ENCODE results near the gene SOST.
"Not testable (repeated sequence)": the region's sequence is repeated elsewhere in the genome, so short reads cannot be mapped to it uniquely, and the experiment has no call there.

The SOST gene

DNA sequence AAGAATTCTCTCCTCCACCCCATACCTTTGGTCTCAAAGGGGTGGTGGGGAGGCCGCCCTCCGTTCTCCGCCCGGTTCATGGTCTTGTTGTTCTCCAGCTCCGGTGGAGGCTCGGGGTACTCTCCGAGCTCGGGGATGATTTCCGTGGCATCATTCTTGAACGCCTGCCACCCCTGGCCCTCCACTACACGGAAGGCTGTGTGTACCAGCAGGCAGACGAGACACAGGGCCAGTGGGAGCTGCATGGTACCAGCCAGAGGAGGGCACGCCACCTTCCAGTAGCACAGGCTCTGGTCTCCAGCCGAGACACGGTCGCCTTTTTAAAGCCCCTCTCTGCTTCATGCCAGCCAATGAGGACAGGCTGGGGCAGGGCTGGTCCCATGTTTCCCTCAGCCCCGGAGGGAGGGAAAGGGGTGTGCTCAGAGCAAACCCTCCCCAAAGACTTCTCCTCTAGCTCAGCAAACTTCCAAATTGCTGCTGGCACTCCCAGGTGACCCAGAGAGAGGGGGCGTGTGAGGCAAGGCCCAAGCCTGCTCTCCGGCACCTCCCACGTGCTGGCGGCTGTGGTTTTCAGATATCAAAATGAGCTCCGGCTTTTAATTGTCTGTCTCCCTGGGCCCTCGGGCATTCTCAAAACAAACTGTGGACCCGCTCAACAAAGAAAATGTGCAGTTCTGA lies at the start of gene SOST:
TSS of gene SOST (minus strand) at position 295 of the 678 bp plus-strand sequence. CDS start at position 245, 50 bp downstream.
- no peak for DNase-seq (ENCODE audit: low read depth in 2 of 2)

DNA sequence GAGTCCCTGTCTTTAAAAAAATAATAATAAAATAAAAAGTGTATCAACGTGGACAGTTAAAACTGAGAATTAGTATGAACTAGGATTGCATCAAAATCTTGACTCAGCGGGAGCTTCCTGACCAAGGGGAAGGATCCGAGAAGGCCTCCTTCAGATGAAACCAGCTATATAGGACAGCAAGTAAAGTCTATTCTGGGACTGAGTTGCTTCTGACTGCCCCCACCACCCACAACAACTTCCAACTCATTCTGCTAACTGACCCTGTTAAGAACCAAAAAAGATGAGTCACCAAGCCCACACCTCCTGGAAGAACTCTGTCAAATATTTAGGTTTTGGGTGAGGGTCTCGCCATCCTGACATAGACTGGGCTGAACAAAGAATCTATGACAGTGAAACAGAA lies 49.5 kb upstream of the SOST start:
- DNase-seq (ENCODE audit: low read depth in 2 of 2) = no peak

DNA sequence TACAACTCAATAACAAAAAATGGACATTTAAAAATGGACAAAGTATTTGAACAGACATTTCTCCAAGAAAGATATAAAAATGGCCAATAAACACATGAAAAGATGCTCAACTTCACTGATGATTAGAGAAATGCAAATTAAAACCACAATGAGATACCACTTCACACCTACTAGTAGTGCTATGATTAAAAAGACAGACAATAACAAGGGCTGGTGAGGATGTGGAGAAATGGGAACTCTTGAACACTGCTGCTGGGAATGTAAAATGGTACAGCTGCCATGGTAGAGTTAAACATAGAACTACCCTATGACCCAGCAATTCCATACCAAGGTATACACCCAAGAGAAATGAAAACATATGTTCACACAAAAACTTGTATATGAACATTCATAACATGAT lies 46.5 kb upstream of the SOST start:
- no peak for DNase-seq (ENCODE audit: low read depth in 2 of 2)

DNA sequence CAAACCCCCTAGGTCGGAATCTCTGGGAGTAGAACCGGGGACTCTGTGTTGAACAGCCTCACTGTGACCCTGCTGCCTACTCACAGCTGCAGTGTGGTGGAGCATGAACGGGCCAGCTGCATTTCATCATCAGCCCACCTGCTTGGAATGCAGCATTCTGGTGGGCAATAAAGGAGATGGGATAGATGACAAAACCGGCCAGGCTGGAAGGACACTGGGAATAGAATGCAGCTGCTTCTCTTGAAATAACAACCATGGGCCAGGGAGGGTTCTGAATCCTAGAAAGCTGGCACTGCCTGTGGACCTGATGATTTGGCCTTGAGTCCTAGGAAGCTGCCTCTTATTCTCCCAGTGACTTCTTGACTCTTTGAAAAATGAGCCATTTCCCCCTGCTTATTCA lies 45.2 kb upstream of the SOST start:
- DNase-seq (ENCODE audit: low read depth in 2 of 2) = no peak

DNA sequence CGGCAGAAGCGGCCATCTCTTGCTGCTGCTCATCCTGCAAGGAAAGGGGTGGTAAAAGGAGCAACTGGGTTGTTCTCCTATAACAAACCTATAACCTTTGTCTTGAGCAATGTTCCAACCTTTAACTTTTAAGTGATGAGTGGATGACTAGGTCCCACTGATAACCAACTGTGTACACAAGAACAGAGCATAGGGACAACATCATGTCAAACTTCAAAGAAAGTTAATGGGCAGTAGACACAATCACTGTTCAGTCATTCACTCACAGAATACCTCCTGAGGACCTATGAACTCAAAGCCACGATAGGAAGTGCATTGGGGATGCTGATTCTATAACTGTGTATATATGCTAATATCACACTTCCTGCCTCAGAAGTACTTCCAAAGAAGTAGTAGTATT lies 43.3 kb upstream of the SOST start:
- DNase-seq (ENCODE audit: low read depth in 2 of 2) = no peak

DNA sequence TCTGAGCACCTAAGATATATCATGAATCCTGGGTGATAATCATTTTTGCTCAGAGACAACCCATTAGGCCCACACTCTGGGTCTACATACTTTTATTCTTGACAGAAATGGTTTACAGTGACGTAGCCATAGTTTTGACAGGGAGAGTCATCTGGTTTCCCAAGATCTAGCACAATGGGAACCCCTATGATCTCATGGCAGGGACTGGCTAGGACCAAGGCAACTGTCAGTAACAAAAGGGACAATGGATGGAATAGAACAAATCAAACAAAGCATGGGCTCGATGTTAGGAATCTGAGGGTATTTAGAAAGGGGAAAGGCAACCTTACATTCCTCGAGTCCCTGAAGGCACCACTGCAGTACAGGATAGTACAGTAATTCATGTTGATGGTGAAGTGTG lies 42.1 kb upstream of the SOST start:
- DNase-seq (ENCODE audit: low read depth in 2 of 2) = no peak

DNA sequence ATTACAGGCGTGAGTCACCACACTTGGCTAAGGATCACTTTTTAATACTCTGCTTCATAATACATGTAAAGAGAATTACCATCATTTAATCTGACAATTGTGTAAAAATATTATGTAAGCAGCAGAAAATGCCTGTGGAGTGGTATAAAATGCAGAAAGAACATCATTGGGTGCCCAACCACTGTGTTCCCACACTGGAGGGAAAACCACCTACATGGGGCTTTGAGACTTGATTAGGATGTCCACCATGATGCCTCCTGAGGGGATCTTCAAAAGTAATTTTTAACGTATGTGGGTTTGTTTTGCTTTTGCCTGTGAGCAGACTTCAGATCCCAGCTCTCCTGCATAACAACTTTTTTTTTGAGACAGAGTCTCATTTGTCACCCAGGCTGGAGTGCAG lies 40.5 kb upstream of the SOST start:
- no peak for DNase-seq (ENCODE audit: low read depth in 2 of 2)

DNA sequence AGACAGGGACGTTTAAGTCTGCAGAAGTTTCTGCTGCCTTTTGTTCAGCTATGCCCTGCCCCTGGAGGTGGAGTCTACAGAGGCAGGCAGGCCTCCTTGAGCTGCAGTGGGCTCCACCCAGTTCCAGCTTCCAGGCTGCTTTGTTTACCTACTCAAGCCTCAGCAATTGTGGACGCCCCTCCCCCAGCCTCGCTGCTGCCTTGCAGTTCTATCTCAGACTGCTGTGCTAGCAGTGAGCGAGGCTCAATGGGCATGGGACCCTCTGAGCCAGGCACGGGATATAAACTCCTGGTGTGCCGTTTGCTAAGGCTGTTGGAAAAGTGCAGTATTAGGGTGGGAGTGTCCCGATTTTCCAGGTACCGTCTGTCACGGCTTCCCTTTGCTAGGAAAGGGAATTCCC lies 39.4 kb upstream of the SOST start:
- not testable (repeated sequence) for DNase-seq (ENCODE audit: low read depth in 2 of 2)

DNA sequence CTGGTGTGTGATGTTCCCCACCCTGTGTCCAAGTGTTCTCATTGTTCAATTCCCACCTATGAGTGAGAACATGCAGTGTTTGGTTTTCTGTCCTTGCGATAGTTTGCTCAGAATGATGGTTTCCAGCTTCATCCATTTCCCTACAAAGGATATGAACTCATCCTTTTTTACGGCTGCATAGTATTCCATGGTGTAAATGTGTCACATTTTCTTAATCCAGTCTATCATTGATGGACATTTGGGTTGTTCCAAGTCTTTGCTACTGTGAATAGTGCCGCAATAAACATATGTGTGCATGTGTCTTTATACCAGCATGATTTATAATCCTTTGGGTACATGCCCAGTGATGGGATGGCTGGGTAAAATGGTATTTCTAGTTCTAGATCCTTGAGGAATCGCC lies 34.1 kb upstream of the SOST start:
- DNase-seq (ENCODE audit: low read depth in 2 of 2) = not testable (repeated sequence)

DNA sequence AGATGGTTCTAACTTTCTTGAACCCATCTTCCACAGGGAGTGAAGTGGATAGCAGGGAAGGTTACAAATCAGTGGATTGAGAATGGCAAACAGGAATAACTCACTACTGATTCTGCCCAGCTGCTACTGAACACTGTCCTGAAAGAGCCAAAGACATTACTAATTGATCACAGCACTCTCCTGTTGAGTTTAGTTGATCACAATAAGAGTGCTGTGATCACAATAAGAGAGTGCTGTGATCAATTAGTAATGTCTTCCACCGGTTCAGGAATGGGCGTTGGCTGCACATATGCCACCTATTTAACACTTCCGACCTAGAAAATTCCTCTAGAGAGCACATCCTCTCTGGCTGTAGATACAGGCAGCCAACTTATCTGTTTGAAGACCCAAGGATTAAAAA lies 33.0 kb upstream of the SOST start:
- no peak for DNase-seq (ENCODE audit: low read depth in 2 of 2)

DNA sequence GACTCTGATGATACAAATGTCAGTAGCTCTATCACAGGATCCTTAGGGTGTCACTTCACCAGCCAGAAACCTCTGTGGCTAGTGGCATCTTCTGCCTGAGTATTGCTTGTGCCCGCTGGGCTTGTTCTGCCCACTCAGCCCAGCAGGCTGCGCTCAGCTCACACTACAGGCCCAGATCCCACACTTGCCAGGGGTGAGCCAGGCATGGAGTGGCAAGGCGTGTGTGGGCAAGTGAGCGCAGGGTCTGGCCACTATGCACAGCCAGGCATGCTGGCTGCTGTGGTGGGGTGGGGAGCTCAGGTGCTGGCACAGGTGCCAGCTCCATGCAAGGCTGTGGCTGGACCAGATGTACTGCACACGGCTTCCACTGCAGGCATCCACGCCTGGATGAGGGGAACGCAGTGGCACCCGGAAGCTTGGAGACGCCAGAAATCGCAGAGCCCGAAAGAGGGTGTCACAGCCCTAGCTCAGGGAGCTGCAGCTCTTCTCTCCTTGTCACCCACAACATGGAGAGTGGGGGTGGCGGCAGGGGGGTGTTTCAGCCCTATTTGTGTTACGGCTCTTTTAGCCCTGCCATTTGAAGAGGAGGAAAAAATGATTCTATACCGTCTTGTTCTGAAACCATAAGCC lies 31.8 kb upstream of the SOST start:
- DNase-seq (ENCODE audit: low read depth in 2 of 2) = no peak

DNA sequence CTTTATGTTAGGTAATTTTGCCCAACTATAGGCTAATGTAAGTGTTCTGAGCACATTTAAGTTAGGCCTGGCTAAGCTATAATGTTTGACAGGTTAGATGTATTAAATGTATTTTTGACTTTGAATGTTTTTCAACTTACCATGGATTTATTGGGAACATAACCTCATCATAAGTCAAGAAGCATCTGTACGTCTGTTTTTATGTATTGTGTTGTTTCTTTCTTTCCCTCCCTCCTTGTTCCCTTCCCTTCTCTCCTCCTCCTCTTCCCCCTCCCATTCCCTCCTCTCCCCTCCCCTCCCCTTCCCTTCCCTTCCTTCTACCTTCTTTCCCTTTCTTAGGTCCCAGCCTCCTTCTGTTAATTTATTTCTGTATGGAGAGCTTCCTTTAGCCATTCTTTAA lies 30.9 kb upstream of the SOST start:
- DNase-seq (ENCODE audit: low read depth in 2 of 2) = no peak

DNA sequence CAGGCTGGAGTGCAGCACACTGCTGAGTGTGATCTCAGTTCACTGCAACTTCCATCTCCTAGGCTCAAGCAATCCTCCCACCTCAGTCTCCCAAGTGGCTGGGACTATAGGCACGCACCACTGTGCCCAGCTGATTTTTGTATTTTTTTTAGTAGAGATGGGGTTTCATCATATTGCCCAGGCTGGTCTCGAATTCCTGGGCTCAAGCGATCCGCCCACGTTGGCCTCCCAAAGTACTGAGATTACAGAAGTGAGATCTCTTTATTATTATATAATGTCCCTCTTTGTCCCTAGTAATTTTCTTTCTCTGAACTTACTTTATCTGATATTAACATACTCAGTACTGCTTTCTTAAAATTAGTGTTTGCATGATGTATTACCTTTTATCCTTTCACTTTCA lies 29.9 kb upstream of the SOST start:
- DNase-seq (ENCODE audit: low read depth in 2 of 2) = no peak

DNA sequence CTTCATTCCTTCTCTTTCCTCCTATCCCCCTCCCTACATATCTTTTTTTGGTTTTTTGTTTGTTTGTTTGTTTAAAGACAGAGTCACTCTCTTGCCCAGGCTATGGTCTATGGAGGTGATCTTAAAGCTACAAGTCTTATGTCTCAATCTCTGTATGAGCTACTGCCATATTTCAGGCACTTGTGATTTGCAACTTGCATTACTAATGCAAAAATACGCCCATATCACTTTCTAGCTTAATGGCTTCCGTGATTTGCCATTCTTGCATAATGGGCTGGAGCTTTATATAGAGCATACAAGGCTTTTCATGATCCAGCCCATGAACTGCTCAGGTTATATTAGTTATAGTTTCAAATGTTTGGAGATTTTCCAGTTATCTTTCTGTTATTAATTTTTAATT lies 29.1 kb upstream of the SOST start:
- DNase-seq (ENCODE audit: low read depth in 2 of 2) = no peak

DNA sequence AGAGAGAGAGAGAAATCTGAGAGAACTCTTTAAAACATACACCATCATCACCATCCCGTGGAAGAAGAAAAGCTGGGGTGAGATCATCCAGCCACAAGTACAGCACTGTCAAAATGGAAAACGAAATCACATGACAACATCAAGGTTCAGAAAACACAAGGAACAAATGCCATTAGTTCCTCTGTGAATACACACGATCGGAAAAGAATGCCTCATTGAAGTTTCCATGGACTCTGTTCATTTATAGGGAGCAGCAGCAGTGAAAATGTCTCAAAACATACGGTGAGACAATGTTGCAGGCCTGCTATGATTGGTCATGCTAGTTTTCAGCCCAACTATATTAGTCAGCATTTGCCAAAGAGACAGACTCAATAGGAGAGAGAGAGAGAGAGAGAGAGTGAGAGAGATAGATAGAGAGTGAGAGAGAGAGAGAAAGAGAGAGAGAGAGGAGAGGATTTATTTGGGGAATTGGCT lies 26.1 kb upstream of the SOST start:
- no peak for DNase-seq (ENCODE audit: low read depth in 2 of 2)

DNA sequence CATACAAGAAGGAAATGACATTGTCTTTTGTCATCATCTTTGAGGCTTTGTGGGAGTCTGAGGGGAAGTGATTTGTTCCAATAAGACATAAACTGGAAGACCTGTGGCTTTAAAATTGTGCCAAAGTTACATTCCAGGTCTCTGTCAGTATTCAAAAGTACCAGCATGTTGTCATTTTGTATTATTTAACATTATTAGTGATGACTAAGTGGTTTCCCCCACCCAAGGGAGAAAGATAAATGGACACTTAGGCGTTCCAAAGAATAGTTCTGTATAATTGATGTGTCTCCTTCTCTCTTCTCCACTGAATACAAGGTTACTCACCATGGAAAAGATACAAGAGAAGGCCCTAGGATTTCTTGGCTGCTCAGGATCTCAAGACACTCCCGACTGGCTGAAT lies 25.5 kb upstream of the SOST start:
- no peak for DNase-seq (ENCODE audit: low read depth in 2 of 2)

DNA sequence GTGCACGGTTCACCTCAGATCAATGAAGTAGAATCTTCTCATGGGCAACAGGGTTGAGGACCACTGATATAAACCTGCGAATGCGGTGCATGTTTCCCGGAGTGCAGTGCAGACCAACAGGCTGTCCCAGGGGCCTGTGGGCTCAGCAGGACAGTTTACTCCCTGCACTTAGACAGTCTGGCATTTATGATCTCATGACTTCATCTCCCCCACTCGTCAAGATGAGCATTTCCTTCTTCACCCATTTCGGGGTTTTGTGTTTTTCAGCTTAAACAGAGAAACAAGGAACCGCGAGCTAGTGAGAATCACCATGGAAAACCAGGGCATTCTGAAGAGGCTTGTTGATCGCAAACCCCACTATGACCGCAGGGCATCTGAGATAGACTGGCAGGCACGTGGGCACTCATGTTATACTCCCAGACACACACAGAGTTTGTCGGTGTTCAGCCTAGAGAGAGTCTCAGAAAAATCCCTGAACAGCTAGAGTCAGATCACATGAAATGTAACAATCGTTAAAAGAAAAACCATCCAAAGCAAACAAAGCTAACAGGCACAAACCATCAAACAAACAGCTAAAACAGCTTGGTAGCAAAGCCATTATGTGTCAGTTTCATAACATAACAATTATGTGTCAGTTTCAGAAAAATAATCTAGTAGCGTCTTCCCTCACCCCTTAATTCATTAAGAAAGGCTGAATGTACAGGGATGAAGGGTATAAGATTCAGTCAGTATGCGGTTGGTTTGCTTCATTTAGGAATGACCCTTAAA lies 24.5 kb upstream of the SOST start:
- no peak for DNase-seq (ENCODE audit: low read depth in 2 of 2)

DNA sequence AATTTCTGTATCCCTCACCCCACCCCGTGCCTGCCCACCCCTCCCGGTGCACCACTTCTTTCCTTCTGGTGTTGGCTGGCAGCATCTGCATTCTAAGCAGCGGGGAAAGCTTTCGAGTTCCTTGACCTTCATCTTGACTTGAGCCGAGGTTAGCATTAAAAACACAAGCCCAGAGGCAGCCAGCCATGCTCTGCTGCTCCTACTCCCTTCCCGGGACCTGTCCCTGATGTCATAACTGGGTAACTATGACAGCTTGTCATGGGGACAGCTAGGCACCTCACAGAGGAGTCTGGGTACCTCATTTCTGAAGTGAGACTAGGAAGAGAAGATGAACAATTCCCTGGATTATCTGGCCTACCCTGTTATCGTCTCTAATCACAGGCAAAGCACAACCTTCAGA lies 21.5 kb upstream of the SOST start, which contains the start of gene CFAP97D1:
TSS of gene CFAP97D1 (plus strand) at position 301 of the 400 bp plus-strand sequence. CDS start at position 329, 28 bp downstream.
- DNase-seq (ENCODE audit: low read depth in 2 of 2) = no peak

DNA sequence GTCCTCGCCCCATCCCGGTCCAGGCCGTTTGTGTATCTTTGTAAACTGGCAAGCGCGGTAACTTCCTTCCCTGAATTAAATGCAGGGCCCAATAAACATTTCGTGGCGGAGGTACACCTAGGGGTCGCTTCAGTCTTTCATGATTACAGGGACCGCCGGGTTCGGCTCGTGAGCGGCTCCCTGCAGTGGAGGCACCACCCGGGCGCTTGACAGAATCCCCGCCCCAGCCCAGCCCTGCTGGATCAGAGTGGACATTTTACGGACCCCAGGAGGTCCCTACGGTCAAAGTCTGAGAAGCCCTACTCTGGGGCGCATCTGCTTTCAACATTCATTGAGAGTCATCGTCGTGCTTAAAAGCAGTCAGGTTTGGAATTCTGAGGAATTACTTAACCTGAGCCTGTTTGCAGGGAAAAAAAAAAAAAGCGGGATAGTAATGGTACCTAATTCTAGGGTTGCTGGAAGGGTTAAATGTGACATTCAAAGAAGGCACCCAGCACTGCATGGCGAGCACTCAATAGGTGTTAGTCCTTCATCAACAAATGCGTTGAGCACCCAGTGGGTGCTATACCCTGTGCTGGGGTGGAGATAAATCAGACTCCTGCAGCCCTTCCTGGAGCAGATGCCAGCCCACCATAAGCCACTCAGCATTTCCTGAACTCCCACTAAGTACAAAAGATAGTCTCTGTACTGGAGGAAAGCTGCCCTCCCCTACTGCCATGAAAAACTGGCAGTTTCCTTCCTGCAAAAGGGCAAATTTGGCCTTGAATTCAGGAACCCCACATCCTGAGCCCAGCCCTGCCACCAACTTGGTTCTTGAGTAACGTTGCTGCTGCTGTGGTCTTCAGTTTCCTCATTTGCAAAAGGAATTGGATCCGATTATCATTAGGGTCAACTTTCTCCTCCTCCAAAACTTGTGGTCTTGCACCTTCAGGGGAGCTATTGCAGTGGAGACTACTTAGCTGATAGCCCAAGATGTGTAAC lies 20.8 kb upstream of the SOST start:
- DNase-seq (ENCODE audit: low read depth in 2 of 2) = peak in 1 of 2 donors; percentile 9

DNA sequence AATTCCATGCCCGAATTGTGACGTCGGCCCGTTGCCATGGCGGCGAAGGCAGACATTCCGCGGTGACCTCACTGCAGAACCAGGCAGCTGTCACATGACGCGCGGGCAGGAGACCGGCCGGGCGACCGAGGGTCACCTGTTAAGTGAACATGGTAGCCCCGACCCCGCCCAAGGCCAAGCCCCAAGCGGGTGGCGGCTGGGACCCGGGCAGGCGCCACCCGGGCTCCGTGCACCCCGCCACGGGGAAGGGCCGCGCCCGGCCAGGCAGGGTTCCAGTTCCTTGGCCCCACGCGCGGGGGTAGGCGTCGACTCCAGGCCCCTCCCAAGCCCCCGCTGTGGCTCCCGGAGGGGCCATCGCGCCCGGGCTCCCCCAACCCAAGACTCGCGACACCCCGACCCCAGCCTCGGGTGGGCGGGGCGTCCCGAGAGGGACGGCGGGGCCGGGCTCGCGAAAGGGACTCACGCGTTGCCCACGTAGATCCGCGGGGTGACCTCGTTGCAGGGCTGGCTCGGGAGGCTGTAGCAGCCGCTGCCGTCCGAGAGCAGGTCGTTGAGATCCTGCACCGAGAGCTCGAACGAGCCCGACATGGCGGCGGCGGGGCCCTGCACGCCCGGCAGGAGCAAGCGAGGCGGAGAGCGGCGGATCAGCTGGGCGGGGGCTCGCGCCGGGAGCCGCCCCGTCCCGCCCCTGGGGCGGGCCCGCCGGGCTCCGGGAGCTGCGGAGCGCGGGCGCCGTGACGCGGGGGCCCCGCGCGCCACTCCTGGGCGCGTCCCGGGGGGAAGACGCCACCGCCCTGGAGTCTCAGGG lies 19.9 kb upstream of the SOST start, which contains the start of gene DUSP3:
TSS of gene DUSP3 (minus strand) at position 641 of the 808 bp plus-strand sequence. CDS start at position 588, 53 bp downstream.
- peak; percentile 62 to 64 for DNase-seq (ENCODE audit: low read depth in 2 of 2)
